GM12874 (cell line): Measurements from ENCODE around the gene RCOR1.

Experiments
- CTCF ChIP-seq: IDR thresholded peaks from 2 replicates; pipeline ENCODE4 v1.5.1; 2011; ENCODE audit warnings: low read depth, mild to moderate bottlenecking, control low read depth, low read length, moderate library complexity; ENCODE audit not compliant: insufficient read depth

The RCOR1 gene

GRCh38 chr14:102708494-102708893 lies 116.0 kb downstream of the RCOR1 start:
- TF ChIP-seq CTCF = no peak

- no peak for TF ChIP-seq CTCF
These were observed 118.8 kb downstream of the RCOR1 start for GRCh38 chr14:102711207-102711606.

- no peak for TF ChIP-seq CTCF
These were observed 119.5 kb downstream of the RCOR1 start for GRCh38 chr14:102711946-102712345.

- TF ChIP-seq CTCF = no peak
These were observed 124.8 kb downstream of the RCOR1 start for GRCh38 chr14:102717276-102717675.

- TF ChIP-seq CTCF = no peak
These were observed 130.2 kb downstream of the RCOR1 start for GRCh38 chr14:102722646-102723045.

GRCh38 chr14:102723650-102724049 lies 131.2 kb downstream of the RCOR1 start:
- TF ChIP-seq CTCF = no peak

- TF ChIP-seq CTCF = no peak
These were observed 133.9 kb downstream of the RCOR1 start for GRCh38 chr14:102726191-102726949.
